NCI-H2029 (cell line): ENCODE measurements around the gene PTPMT1.
"Not testable (repeated sequence)": the region's sequence is repeated elsewhere in the genome, so short reads cannot be mapped to it uniquely, and the experiment has no call there.

Experiments used
- DNase-seq: peaks from one replicate; lab custom pipeline; 2025; lab: John Stamatoyannopoulos, UW

The PTPMT1 gene

GRCh38 chr11:47565340-47566148 is at the start of gene PTPMT1:
Gene PTPMT1, plus strand, starts transcription at chr11:47565599. Its CDS starts 24 bp downstream, at chr11:47565623.
- DNase-seq: peak; percentile 65

GRCh38 chr11:47516155-47516554 is 49.2 kb upstream of the PTPMT1 start:
- no peak for DNase-seq

GRCh38 chr11:47516984-47517853 is 48.2 kb upstream of the PTPMT1 start:
- DNase-seq: no peak

GRCh38 chr11:47518212-47518964 is 47.0 kb upstream of the PTPMT1 start:
- DNase-seq: no peak

GRCh38 chr11:47523490-47524225 is 41.7 kb upstream of the PTPMT1 start:
- DNase-seq: no peak

GRCh38 chr11:47524291-47524874 is 41.0 kb upstream of the PTPMT1 start:
- DNase-seq: no peak

GRCh38 chr11:47526032-47526431 is 39.4 kb upstream of the PTPMT1 start:
- DNase-seq: not testable (repeated sequence)

- no peak for DNase-seq
Measured at GRCh38 chr11:47527186-47527585, 38.2 kb upstream of the PTPMT1 start.

- DNase-seq: no peak
Measured at GRCh38 chr11:47529951-47530350, 35.4 kb upstream of the PTPMT1 start.

GRCh38 chr11:47530721-47531120 is 34.7 kb upstream of the PTPMT1 start:
- DNase-seq: not testable (repeated sequence)

GRCh38 chr11:47531666-47532065 is 33.7 kb upstream of the PTPMT1 start:
- no peak for DNase-seq

- DNase-seq: no peak
Measured at GRCh38 chr11:47532597-47533213, 32.7 kb upstream of the PTPMT1 start.

- DNase-seq: no peak
Measured at GRCh38 chr11:47533690-47534151, 31.7 kb upstream of the PTPMT1 start.

- DNase-seq: no peak
Measured at GRCh38 chr11:47534704-47535251, 30.6 kb upstream of the PTPMT1 start.

GRCh38 chr11:47536915-47537314 is 28.5 kb upstream of the PTPMT1 start:
- no peak for DNase-seq

- peak; percentile 61 for DNase-seq
Measured at GRCh38 chr11:47538741-47539565, 26.4 kb upstream of the PTPMT1 start.

GRCh38 chr11:47539681-47540039 is 25.7 kb upstream of the PTPMT1 start:
- DNase-seq: no peak

GRCh38 chr11:47541070-47541469 is 24.3 kb upstream of the PTPMT1 start:
- no peak for DNase-seq

GRCh38 chr11:47545298-47545697 is 20.1 kb upstream of the PTPMT1 start:
- DNase-seq: no peak
